ENCODE measurements around the gene GNB1. TPM values are rescaled to one million over a fixed set of nuclear protein-coding genes. Genes with fewer than 3 reads are reported as not detected.

Gene GNB1
- total RNA-seq, 1 donor from 2014 or later, result 338 TPM

GRCh38 chr1:1827089-1827848 lies 63.6 kb downstream of the GNB1 start:
- no peak for DNase-seq (ENCODE audit: low spot score)

GRCh38 chr1:1826356-1827088 lies 64.4 kb downstream of the GNB1 start:
- DNase-seq (ENCODE audit: low spot score), result no peak

DNA sequence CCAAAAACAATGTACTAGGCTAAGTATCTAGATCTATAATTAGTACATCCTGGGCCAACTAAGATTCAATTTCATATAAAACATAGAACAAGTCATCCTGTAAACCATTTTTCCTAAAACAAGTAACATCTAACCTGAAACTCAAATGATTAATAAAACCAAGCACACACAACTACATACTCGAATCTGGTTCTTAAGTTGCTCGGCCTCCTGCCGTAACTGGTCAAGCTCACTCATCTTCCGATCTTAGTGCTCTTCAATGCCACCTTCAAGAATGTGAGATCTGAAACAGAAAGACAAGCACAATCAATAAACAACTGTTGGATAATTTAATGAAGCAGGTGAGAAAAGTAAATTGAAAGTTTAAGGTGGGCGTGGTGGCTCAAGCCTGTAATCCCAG lies 65.7 kb downstream of the GNB1 start:
- DNase-seq (ENCODE audit: low spot score), result no peak

- DNase-seq (ENCODE audit: low spot score), result no peak
Measured at GRCh38 chr1:1819762-1820161, 71.1 kb downstream of the GNB1 start.

GRCh38 chr1:1817221-1817620 lies 73.7 kb downstream of the GNB1 start:
- DNase-seq (ENCODE audit: low spot score), result no peak

DNA sequence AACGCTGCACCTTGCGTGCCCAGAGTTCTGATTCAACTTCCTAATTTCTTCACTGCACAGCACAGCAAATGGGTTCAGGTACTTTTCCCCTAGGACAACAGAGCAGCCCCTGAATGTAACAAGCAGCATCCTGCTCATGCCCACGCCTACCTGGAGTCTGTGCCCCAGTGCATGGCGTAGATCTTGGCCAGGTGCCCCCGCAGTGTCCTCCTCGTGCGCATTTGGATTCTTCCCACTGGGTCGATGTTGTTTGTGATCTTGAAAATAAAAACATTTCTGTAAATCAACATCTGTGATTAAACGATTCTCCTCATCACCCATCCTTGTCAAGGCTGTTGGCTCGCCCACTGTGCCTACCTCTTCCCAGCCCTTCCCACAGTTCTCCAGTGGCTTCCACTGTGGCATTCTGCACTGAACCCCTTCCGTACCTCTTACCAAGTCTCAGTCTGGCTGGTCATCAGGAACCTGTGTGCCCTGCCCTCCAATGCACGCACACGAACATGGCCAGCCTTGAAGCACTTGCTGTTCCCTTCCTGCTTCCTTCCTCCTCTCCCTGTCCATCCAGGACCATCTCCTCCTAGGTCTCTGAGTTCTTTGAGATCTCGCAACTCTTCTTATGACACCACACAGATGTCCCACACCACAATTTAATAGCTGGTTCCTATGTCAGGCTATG lies 75.1 kb downstream of the GNB1 start:
- DNase-seq (ENCODE audit: low spot score), result no peak

GRCh38 chr1:1809489-1809888 lies 81.4 kb downstream of the GNB1 start:
- no peak for DNase-seq (ENCODE audit: low spot score)

- DNase-seq (ENCODE audit: low spot score), result no peak
Measured at GRCh38 chr1:1808206-1808605, 82.7 kb downstream of the GNB1 start.

GRCh38 chr1:1806890-1807289 lies 84.0 kb downstream of the GNB1 start:
- no peak for DNase-seq (ENCODE audit: low spot score)

GRCh38 chr1:1804301-1804700 lies 86.6 kb downstream of the GNB1 start:
- no peak for DNase-seq (ENCODE audit: low spot score)

GRCh38 chr1:1802871-1803270 lies 88.0 kb downstream of the GNB1 start:
- no peak for DNase-seq (ENCODE audit: low spot score)

DNA sequence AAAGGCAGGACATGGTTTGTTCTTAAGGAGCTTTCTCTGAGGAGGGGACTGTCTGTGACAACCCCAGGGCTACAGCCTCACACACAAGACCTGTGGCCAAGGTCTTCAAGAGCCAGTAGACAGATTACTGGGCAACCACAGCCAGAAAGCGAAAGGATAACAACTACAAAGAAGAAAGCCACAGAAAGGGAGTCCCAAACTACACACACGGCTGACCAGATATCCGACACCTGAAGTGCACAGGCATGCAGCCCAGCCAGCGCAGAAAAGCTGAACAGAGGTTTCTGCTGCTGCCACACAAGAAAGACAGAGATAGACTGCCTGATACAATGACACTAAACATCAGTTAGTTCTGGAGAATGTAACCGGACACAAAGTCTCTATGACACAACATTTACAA lies 91.2 kb downstream of the GNB1 start:
- DNase-seq (ENCODE audit: low spot score), result no peak

DNA sequence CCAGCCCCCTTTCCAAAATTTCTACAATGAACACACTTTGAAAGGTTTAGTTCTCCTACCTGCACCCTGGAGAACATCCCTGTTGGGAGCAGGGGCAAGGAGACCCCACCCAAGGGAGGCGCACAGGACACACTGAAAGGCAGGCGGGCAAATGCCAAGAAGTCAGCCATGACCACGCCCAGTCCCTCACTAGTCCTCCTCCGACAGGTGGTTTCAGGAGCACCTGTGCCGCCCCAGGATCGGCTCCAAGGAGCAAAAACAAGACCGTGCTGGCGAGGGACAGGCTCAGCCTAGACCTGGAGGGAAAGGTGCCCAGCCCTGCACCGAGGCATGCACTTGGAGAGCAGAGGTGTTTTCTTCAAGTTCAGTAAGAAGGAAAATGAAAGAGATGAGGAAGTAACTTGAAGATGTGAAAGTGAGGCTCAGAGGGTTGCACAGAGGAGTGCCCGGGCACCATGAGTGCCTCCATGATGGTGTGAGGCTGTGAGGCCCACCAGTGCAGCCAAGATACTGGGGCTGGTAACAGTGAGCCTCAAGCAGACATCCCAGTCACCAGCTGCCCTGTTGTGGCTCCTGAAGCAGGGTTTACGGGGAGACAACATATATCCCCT lies 93.1 kb downstream of the GNB1 start:
- no peak for DNase-seq (ENCODE audit: low spot score)

- DNase-seq (ENCODE audit: low spot score), result no peak
Measured at GRCh38 chr1:1796466-1796865, 94.4 kb downstream of the GNB1 start.

- DNase-seq (ENCODE audit: low spot score), result no peak
Measured at GRCh38 chr1:1794999-1795398, 95.9 kb downstream of the GNB1 start.

DNA sequence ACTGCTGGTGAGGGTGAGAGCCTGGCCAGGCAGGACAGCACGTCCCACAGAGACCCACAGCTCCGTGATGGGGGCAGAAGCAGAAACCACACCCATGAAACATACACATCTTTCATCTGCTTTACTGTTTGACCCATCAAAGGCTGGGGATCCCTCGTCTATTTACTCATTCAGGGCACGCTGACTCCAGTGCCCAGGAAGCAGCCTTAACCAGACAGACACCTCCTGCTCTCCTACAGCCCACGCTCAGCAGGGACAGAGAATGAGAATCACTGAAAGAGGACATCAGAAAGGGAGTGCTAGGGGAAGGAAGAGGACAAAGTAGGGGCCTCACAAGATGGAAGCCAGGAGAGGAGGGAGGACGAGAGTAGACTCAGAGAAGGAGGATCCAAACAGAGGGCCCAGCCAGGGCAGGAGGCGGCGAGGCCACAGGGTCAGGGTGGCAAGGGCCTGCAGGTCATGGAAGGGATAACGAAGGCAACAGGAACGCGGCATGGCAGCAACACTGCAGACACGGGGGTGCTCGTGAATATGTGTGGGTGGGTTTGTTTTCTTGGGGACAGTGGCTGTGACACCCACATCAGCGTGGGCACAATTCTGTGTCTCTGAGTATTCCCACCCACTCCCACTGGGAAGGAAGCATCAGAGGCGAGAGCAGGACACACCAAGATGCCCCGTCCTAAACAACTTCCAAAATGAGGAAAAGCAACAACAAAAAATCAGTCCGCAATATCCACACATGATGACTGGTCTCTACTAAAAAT lies 97.2 kb downstream of the GNB1 start:
- DNase-seq (ENCODE audit: low spot score), result no peak

DNA sequence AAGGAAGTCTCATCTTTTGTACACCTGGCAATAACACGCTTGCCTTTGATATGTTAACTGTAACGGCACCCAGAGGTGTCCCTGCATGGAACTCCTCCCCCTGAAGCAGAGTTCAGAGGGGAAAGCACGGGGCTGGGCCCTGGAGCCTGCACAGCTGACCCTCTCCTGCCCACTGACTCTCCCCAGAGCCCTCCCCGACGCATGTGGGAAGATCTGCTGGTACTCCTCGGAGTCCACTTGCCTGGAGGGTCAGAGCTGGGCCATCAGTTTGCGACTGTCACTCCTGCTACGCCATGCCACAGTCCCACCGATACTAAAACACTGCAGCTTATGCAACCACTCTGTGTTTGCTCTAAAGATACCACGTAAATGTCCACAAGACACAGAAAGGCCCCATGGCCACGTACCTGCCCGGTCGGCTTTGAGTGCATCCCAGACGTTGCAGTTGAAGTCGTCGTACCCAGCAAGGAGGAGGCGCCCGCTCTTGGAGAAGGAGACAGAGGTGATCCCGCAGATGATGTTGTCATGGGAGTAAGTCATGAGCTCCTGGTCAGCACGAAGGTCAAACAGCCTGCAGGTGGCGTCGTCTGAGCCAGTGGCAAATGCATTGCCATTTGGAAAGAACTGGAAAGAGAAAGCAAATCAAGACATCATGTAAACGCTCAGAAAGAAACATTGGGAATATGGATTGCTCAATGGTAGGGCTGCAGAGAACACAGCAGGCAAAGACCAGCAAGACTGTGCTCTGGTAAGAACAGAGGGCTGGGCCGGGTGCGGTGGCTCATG lies 102.0 kb downstream of the GNB1 start:
- no peak for DNase-seq (ENCODE audit: low spot score)

DNA sequence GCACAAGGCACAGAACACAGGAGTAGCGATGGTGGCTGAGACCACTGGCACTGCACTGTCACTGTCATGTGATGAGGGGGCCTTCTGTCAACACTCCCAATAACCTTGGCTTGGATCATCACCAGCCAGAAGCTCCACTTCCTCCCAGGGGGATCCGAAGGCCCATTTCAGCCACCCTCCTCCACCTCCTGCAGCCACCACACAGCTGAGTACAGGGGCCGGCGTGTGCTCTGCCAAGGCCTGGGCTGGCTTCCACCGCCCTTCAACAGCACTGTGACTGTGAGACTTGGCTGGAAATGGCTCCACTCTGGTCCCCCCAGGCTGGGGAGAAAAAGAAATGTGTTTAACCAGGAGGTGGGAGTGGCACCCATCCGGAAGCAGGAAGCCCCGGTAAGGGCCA lies 102.8 kb downstream of the GNB1 start:
- DNase-seq (ENCODE audit: low spot score), result no peak

DNA sequence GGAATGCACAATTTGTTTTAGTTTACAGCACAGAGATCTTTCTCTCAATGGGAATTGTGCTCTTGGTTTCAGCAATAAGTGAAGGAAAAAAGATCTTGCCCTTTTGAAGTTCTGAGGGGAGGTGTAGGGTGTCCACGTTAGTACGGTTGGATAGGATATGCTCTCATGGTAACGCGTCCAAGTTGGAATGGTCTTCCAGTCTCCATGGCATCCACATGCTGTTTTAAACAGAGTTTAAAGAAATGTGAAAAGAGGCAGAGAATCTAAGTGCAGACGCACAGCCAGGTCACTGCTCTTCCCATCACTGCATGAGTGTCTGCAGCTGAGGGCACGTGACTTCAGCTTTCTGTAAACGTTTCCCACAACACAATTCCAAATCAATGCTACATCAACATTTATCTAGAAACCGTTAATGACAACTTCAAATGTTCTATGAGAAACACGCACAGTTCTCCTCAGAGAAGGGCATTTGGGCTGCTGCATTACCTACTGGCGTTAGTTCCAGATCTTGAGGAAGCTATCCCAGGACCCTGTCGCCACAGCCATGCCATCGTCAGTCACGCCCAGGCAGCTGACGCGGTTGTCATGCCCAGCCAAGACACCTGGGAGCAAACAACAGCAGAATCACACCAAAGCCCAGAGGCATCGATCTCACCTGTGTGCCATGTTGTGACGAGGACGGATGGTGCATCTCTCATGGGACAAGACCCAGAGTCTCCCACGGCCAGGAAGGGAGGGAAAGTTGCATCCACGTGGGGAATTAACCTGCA lies 103.9 kb downstream of the GNB1 start:
- no peak for DNase-seq (ENCODE audit: low spot score)

GRCh38 chr1:1785666-1786065 lies 105.2 kb downstream of the GNB1 start:
- no peak for DNase-seq (ENCODE audit: low spot score)
